HepG2 (cell line): Measurements from ENCODE around the gene MLX. TPM values are rescaled to one million over a fixed set of nuclear protein-coding genes. Genes with fewer than 3 reads are reported as not detected.

Source experiments
- BCL6 ChIP-seq: IDR thresholded peaks from 2 replicates; pipeline ENCODE4 v1.6.1; 2016; ENCODE audit warnings: missing genetic modification reagents, missing compliant biosample characterization
- EED ChIP-seq: sonication (generic); formaldehyde crosslinking; IDR thresholded peaks from 2 replicates; pipeline ENCODE4 v1.5.0; 2020; ENCODE audit warnings: mild to moderate bottlenecking, missing genetic modification reagents
- ETV5 ChIP-seq: IDR thresholded peaks from 2 replicates; pipeline ENCODE4 v1.6.1; 2018; ENCODE audit warnings: missing biosample characterization, missing genetic modification reagents, inconsistent platforms, borderline replicate concordance
- KDM5A ChIP-seq: fragments of 200-600 bp; sonication (generic); IDR thresholded peaks from 2 replicates; pipeline ENCODE4 v1.7.0; 2018; ENCODE audit warnings: antibody characterized with exemption, mild to moderate bottlenecking, low read length, borderline replicate concordance
- MYC ChIP-seq: sonication (generic); formaldehyde crosslinking; IDR thresholded peaks from 2 replicates; pipeline ENCODE4 v1.9.0; 2021; ENCODE audit warnings: missing genetic modification reagents, borderline replicate concordance
- RXRA ChIP-seq: sonication (generic); formaldehyde crosslinking; IDR thresholded peaks from 2 replicates; pipeline ENCODE4 v1.5.1; 2020; ENCODE audit warnings: missing genetic modification reagents
- SAP130 ChIP-seq: IDR thresholded peaks from 2 replicates; pipeline ENCODE4 v1.6.1; 2016; ENCODE audit warnings: low read depth
- SKI ChIP-seq: fragments of 450-650 bp; IDR thresholded peaks from one replicate; pipeline ENCODE4 v1.6.1; 2018; ENCODE audit warnings: mild to moderate bottlenecking; ENCODE audit not compliant: partially characterized antibody
- TGIF2 ChIP-seq: IDR thresholded peaks from 2 replicates; pipeline ENCODE4 v1.6.1; 2016; ENCODE audit warnings: control low read depth, missing compliant biosample characterization
- ZNF10 ChIP-seq: sonication (generic); formaldehyde crosslinking; IDR thresholded peaks from 2 replicates; pipeline ENCODE4 v1.4.0; 2020; ENCODE audit warnings: mild to moderate bottlenecking, low read depth, missing genetic modification reagents, borderline replicate concordance
- ZNF121 ChIP-seq: sonication (generic); formaldehyde crosslinking; IDR thresholded peaks from 2 replicates; pipeline ENCODE4 v1.5.0; 2020; ENCODE audit warnings: mild to moderate bottlenecking, missing genetic modification reagents
- ZNF335 ChIP-seq: sonication (generic); formaldehyde crosslinking; IDR thresholded peaks from 2 replicates; pipeline ENCODE4 v1.4.0; 2020; ENCODE audit warnings: missing genetic modification reagents
- ZNF549 ChIP-seq: sonication (generic); formaldehyde crosslinking; IDR thresholded peaks from 2 replicates; pipeline ENCODE4 v1.5.0; 2020; ENCODE audit warnings: missing genetic modification reagents
- ZNF564 ChIP-seq: sonication (generic); formaldehyde crosslinking; IDR thresholded peaks from 2 replicates; pipeline ENCODE4 v1.8.1; 2023; ENCODE audit warnings: mild to moderate bottlenecking, missing genetic modification reagents
- ZNF670 ChIP-seq: sonication (generic); formaldehyde crosslinking; IDR thresholded peaks from 2 replicates; pipeline ENCODE4 v1.8.0; 2022; ENCODE audit warnings: mild to moderate bottlenecking, missing genetic modification reagents, borderline replicate concordance
- ZNF773 ChIP-seq: sonication (generic); formaldehyde crosslinking; IDR thresholded peaks from 2 replicates; pipeline ENCODE4 v1.4.0; 2020; ENCODE audit warnings: missing genetic modification reagents, borderline replicate concordance
- ZNF777 ChIP-seq: sonication (generic); formaldehyde crosslinking; IDR thresholded peaks from 2 replicates; pipeline ENCODE4 v1.4.0; 2020; ENCODE audit warnings: missing genetic modification reagents
- polyA plus RNA-seq, 8 experiments: library from polyadenylated mRNA; depleted of rRNA in 3 of 8; stranded (reverse) in 7 of 8; unstranded in 1 of 8; fragments of >200 nt; fragmentation: Illumina TruSeq in 4 of 8; extraction: Trizol in 4 of 8; gene quantifications; 2 replicates each; pipeline versions ENCODE4 v1.2.1 to v1.2.3, GENCODE V29; 2011 to 2016; ENCODE audit warnings: low read depth in 4 of 8, missing spikeins in 1 of 8, mixed read lengths in 1 of 8; ENCODE audit not compliant: insufficient read depth in 1 of 8
- total RNA-seq, 5 experiments: library from RNA; depleted of rRNA; stranded (reverse); fragments of >200 nt; fragmentation: Illumina TruSeq; extraction: Trizol; gene quantifications; 2 replicates each; pipeline ENCODE4 v1.2.3, GENCODE V29; 2016; ENCODE audit warnings: low read depth in 1 of 5
- TF ChIP-seq, protein P1 (sequence below): sonication (generic); formaldehyde crosslinking; IDR thresholded peaks from 2 replicates; pipeline ENCODE4 v1.4.0; 2020; ENCODE audit warnings: missing genetic modification reagents, mild to moderate bottlenecking, borderline replicate concordance
- TF ChIP-seq, protein P2 (sequence below): sonication (generic); formaldehyde crosslinking; IDR thresholded peaks from 2 replicates; pipeline ENCODE4 v1.9.0; 2022; ENCODE audit warnings: low read depth, missing genetic modification reagents
- TF ChIP-seq, protein P3 (sequence below): sonication (generic); formaldehyde crosslinking; IDR thresholded peaks from 2 replicates; pipeline ENCODE4 v1.4.0; 2020; ENCODE audit warnings: mild to moderate bottlenecking, missing genetic modification reagents
- TF ChIP-seq, protein P4 (sequence below): IDR thresholded peaks from 2 replicates; pipeline ENCODE4 v1.6.1; 2018; ENCODE audit warnings: missing genetic modification reagents
- TF ChIP-seq, protein P5 (sequence below): sonication (generic); formaldehyde crosslinking; IDR thresholded peaks from 2 replicates; pipeline ENCODE4 v1.4.0; 2020; ENCODE audit warnings: missing genetic modification reagents, borderline replicate concordance

The MLX gene
- total and polyA plus RNA-seq, 2 of the 13 experiments (the other 11 are each of a cell fraction or from before 2014, with no cell fraction given) = 38.9 to 74.4 TPM

DNA sequence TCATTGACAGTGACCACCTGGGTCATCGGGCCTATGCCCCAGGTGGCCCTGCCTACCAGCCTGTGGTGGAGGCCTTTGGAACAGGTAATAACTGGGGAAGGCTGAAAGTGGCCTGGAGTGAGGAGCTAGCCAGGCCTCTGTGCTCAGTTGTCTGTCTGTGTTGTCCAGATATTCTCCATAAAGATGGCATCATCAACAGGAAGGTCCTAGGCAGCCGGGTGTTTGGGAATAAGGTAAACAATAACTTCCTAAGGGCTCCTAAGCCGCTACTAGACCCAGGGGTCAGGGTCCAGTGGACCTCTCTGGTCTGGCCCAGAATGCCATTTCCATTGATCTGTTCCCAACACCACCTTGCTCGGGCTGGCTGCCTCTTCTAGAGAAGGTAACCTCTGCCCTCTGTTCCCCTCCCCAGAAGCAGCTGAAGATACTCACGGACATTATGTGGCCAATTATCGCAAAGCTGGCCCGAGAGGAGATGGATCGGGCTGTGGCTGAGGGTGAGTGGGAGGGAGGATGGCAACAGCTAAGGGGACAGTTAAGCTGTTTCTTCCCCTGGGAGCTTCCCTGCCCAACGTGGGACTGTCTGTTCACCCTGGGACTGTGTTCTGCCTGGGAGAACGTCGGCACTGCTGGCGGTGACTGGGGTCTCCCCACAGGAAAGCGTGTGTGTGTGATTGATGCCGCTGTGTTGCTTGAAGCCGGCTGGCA is 1.9 kb upstream of the MLX start (continued):
- TF ChIP-seq, protein P1, sequence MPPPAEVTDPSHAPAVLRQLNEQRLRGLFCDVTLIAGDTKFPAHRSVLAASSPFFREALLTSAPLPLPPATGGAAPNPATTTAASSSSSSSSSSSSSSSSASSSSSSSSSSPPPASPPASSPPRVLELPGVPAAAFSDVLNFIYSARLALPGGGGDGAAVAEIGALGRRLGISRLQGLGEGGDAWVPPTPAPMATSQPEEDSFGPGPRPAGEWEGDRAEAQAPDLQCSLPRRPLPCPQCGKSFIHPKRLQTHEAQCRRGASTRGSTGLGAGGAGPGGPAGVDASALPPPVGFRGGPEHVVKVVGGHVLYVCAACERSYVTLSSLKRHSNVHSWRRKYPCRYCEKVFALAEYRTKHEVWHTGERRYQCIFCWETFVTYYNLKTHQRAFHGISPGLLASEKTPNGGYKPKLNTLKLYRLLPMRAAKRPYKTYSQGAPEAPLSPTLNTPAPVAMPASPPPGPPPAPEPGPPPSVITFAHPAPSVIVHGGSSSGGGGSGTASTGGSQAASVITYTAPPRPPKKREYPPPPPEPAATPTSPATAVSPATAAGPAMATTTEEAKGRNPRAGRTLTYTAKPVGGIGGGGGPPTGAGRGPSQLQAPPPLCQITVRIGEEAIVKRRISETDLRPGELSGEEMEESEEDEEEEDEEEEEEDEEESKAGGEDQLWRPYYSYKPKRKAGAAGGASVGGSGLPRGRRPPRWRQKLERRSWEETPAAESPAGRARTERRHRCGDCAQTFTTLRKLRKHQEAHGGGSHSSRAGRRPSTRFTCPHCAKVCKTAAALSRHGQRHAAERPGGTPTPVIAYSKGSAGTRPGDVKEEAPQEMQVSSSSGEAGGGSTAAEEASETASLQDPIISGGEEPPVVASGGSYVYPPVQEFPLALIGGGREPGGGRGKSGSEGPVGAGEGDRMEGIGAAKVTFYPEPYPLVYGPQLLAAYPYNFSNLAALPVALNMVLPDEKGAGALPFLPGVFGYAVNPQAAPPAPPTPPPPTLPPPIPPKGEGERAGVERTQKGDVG (CRISPR knock-in tag) = peak; percentile 70
- no peak for TF ChIP-seq ZNF10 (CRISPR knock-in tag)
- 0 out of 2 replicates have a peak, but pooled peaks have one; percentile 25 for TF ChIP-seq ZNF773
- 0 out of 2 replicates have a peak, but pooled peaks have one; percentile 14 for TF ChIP-seq MYC
- TF ChIP-seq SKI = peak; percentile 74
- TF ChIP-seq KDM5A = 0 out of 2 replicates have a peak, but pooled peaks have one; percentile 45
- TF ChIP-seq ZNF564 = no peak; the same call in 1 of the 2 replicates
- TF ChIP-seq RXRA (CRISPR knock-in tag) = peak; percentile 74
- TF ChIP-seq ZNF777 (CRISPR knock-in tag) = no peak
- 0 out of 2 replicates have a peak, but pooled peaks have one; percentile 74 for TF ChIP-seq ZNF670 (CRISPR knock-in tag)
- TF ChIP-seq ZNF121 (CRISPR knock-in tag) = peak; percentile 98
- TF ChIP-seq ZNF549 (CRISPR knock-in tag) = no peak
- TF ChIP-seq, protein P2, sequence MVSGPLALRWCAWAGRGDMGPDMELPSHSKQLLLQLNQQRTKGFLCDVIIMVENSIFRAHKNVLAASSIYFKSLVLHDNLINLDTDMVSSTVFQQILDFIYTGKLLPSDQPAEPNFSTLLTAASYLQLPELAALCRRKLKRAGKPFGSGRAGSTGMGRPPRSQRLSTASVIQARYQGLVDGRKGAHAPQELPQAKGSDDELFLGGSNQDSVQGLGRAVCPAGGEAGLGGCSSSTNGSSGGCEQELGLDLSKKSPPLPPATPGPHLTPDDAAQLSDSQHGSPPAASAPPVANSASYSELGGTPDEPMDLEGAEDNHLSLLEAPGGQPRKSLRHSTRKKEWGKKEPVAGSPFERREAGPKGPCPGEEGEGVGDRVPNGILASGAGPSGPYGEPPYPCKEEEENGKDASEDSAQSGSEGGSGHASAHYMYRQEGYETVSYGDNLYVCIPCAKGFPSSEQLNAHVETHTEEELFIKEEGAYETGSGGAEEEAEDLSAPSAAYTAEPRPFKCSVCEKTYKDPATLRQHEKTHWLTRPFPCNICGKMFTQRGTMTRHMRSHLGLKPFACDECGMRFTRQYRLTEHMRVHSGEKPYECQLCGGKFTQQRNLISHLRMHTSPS (CRISPR knock-in tag) = peak; percentile 21; the same call in 1 of the 2 replicates
- TF ChIP-seq, protein P3, sequence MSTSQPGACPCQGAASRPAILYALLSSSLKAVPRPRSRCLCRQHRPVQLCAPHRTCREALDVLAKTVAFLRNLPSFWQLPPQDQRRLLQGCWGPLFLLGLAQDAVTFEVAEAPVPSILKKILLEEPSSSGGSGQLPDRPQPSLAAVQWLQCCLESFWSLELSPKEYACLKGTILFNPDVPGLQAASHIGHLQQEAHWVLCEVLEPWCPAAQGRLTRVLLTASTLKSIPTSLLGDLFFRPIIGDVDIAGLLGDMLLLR = peak; percentile 24; the same call in 1 of the 2 replicates
- TF ChIP-seq, protein P4, sequence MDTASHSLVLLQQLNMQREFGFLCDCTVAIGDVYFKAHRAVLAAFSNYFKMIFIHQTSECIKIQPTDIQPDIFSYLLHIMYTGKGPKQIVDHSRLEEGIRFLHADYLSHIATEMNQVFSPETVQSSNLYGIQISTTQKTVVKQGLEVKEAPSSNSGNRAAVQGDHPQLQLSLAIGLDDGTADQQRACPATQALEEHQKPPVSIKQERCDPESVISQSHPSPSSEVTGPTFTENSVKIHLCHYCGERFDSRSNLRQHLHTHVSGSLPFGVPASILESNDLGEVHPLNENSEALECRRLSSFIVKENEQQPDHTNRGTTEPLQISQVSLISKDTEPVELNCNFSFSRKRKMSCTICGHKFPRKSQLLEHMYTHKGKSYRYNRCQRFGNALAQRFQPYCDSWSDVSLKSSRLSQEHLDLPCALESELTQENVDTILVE (CRISPR knock-in tag) = peak; percentile 73; the same call in 1 of the 2 replicates
- TF ChIP-seq SAP130 (CRISPR knock-in tag) = peak; percentile 74
- 0 out of 2 replicates have a peak, but pooled peaks have one; percentile 51 for TF ChIP-seq ZNF335
- TF ChIP-seq, protein P5, sequence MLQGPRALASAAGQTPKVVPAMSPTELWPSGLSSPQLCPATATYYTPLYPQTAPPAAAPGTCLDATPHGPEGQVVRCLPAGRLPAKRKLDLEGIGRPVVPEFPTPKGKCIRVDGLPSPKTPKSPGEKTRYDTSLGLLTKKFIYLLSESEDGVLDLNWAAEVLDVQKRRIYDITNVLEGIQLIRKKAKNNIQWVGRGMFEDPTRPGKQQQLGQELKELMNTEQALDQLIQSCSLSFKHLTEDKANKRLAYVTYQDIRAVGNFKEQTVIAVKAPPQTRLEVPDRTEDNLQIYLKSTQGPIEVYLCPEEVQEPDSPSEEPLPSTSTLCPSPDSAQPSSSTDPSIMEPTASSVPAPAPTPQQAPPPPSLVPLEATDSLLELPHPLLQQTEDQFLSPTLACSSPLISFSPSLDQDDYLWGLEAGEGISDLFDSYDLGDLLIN = 0 out of 2 replicates have a peak, but pooled peaks have one; percentile 3
- peak; percentile 58; the same call in 1 of the 2 replicates for TF ChIP-seq BCL6
- TF ChIP-seq ETV5 (CRISPR knock-in tag) = peak; percentile 81; the same call in 1 of the 2 replicates
- no peak for TF ChIP-seq EED (CRISPR knock-in tag)
- TF ChIP-seq TGIF2 = 0 out of 2 replicates have a peak, but pooled peaks have one; percentile 37
